HG03103 (cell line): ENCODE measurements around the gene CCDC187.

Source experiments
- ATAC-seq: cut with Tn5 transposase; IDR thresholded peaks from one replicate; pipeline ENCODE4 v1.9.1; 2021; ENCODE audit warnings: low read depth; ENCODE audit not compliant: unreplicated experiment

CCDC187 gene

GRCh38 chr9:136340356-136341041 is 36.6 kb upstream of the CCDC187 start:
- no peak for ATAC-seq

- ATAC-seq: no peak
Observed at GRCh38 chr9:136339958-136340310, 36.0 kb upstream of the CCDC187 start.

- no peak for ATAC-seq
Observed at GRCh38 chr9:136339173-136339957, 35.5 kb upstream of the CCDC187 start.

GRCh38 chr9:136338511-136338910 is 34.6 kb upstream of the CCDC187 start:
- ATAC-seq: no peak

GRCh38 chr9:136337416-136338395 is 33.8 kb upstream of the CCDC187 start:
- no peak for ATAC-seq

- no peak for ATAC-seq
Observed at GRCh38 chr9:136336881-136337280, 33.0 kb upstream of the CCDC187 start.

GRCh38 chr9:136336156-136336870 is 32.4 kb upstream of the CCDC187 start:
- ATAC-seq: no peak

GRCh38 chr9:136335296-136336155 is 31.6 kb upstream of the CCDC187 start:
- ATAC-seq: no peak

- no peak for ATAC-seq
Observed at GRCh38 chr9:136334541-136334940, 30.6 kb upstream of the CCDC187 start.

- ATAC-seq: no peak
Observed at GRCh38 chr9:136333486-136333885, 29.6 kb upstream of the CCDC187 start.

GRCh38 chr9:136333045-136333444 is 29.2 kb upstream of the CCDC187 start:
- ATAC-seq: no peak

- ATAC-seq: no peak
Observed at GRCh38 chr9:136332482-136332983, 28.6 kb upstream of the CCDC187 start.

- ATAC-seq: no peak
Observed at GRCh38 chr9:136331556-136332481, 27.9 kb upstream of the CCDC187 start.

- no peak for ATAC-seq
Observed at GRCh38 chr9:136331030-136331429, 27.1 kb upstream of the CCDC187 start.

GRCh38 chr9:136330406-136330990 is 26.6 kb upstream of the CCDC187 start:
- no peak for ATAC-seq

- ATAC-seq: no peak
Observed at GRCh38 chr9:136329636-136330405, 25.9 kb upstream of the CCDC187 start.

- no peak for ATAC-seq
Observed at GRCh38 chr9:136329211-136329627, 25.3 kb upstream of the CCDC187 start.
